ENCODE measurements around the gene MCTP1. TPM values are rescaled to one million over a fixed set of nuclear protein-coding genes. Genes with fewer than 3 reads are reported as not detected.

MCTP1 gene
- total and polyA plus RNA-seq, 2 experiments from 2014 or later, result 0.23 TPM; not detected in 1

GRCh38 chr5:94945656-94946055, 339.2 kb downstream of the MCTP1 start:
- in situ Hi-C loops (cut with MboI), result no loop called here
- Histone ChIP-seq H3K4me3 (no peak overlapping the region), H3K9me3 (ENCODE audit: low read depth) (no peaks in the 10 kb centered on the region), H3K36me3 (ENCODE audit: low read depth) (no peaks in the 10 kb centered on the region), H3K27me3 (replicated peaks; ENCODE audit: insufficient read depth) (no peaks in the 10 kb centered on the region), H3F3A (ENCODE audit: insufficient read depth) (no peaks in the 10 kb centered on the region), H3K9ac (no peak overlapping the region), H3K4me2 (ENCODE audit: unreplicated experiment) (no peak overlapping the region), H2AFZ (no peak overlapping the region), H4K20me1 (ENCODE audit: insufficient read depth) (no peaks in the 10 kb centered on the region), H3K9me2 (ENCODE audit: insufficient read depth) (no peaks in the 10 kb centered on the region), H3K4me1 (ENCODE audit: insufficient read depth) (no peaks in the 10 kb centered on the region), H3K27ac (no peak overlapping the region), H3K79me2 (ENCODE audit: insufficient read depth) (no peaks in the 10 kb centered on the region)
- DNase-seq, result no peak
- 28 to 29% methylated on average over 2 of the region's 2 CpGs for WGBS, 2 experiments (ENCODE audit: low coverage in 1 of 2, low lambda C conversion rate in 2 of 2, missing lambda C conversion rate in 2 of 2)
- no peak for TF ChIP-seq EZH2 (IDR thresholded peaks at IDR 0.05; ENCODE audit: insufficient read depth, poor library complexity, severe bottlenecking)
- no peak for TF ChIP-seq EZH2phosphoT487 (IDR thresholded peaks at IDR 0.05; ENCODE audit: insufficient read depth, low read depth)

- Histone ChIP-seq H3K4me1 (ENCODE audit: insufficient read depth) (no peaks in the 10 kb centered on the region), H3K36me3 (ENCODE audit: low read depth) (no peaks in the 10 kb centered on the region), H3K79me2 (ENCODE audit: insufficient read depth) (no peaks in the 10 kb centered on the region), H3K27ac (no peak overlapping the region), H3F3A (ENCODE audit: insufficient read depth) (no peaks in the 10 kb centered on the region), H2AFZ (no peak overlapping the region), H3K9ac (no peak overlapping the region), H4K20me1 (ENCODE audit: insufficient read depth) (no peaks in the 10 kb centered on the region), H3K4me3 (no peak overlapping the region), H3K4me2 (ENCODE audit: unreplicated experiment) (no peak overlapping the region), H3K9me3 (ENCODE audit: low read depth) (no peaks in the 10 kb centered on the region), H3K27me3 (replicated peaks; ENCODE audit: insufficient read depth) (no peaks in the 10 kb centered on the region), H3K9me2 (ENCODE audit: insufficient read depth) (no peaks in the 10 kb centered on the region)
- in situ Hi-C loops (cut with MboI), result no loop called here
- no peak for TF ChIP-seq EZH2 (IDR thresholded peaks at IDR 0.05; ENCODE audit: insufficient read depth, poor library complexity, severe bottlenecking)
- no peak for TF ChIP-seq EZH2phosphoT487 (IDR thresholded peaks at IDR 0.05; ENCODE audit: insufficient read depth, low read depth)
- DNase-seq, result no peak
Observed at GRCh38 chr5:94944160-94944559, 340.7 kb downstream of the MCTP1 start.

- Histone ChIP-seq H3K9me3 (ENCODE audit: low read depth) (no peaks in the 10 kb centered on the region), H3F3A (ENCODE audit: insufficient read depth) (no peaks in the 10 kb centered on the region), H4K20me1 (ENCODE audit: insufficient read depth) (no peaks in the 10 kb centered on the region), H3K4me3 (no peak overlapping the region), H3K9ac (no peak overlapping the region), H3K4me1 (ENCODE audit: insufficient read depth) (no peaks in the 10 kb centered on the region), H3K79me2 (ENCODE audit: insufficient read depth) (no peaks in the 10 kb centered on the region), H3K4me2 (ENCODE audit: unreplicated experiment) (no peak overlapping the region), H3K9me2 (ENCODE audit: insufficient read depth) (no peaks in the 10 kb centered on the region), H2AFZ (no peak overlapping the region), H3K27me3 (replicated peaks; ENCODE audit: insufficient read depth) (0 out of 2 replicates have a peak, but pooled peaks cover 6% of the 10 kb centered on the region), H3K36me3 (ENCODE audit: low read depth) (no peaks in the 10 kb centered on the region), H3K27ac (no peak overlapping the region)
- TF ChIP-seq EZH2 (IDR thresholded peaks at IDR 0.05; ENCODE audit: insufficient read depth, poor library complexity, severe bottlenecking) (no peak), EZH2phosphoT487 (IDR thresholded peaks at IDR 0.05; ENCODE audit: insufficient read depth, low read depth) (no peak)
- WGBS, 2 experiments (ENCODE audit: low coverage in 1 of 2, low lambda C conversion rate in 2 of 2, missing lambda C conversion rate in 2 of 2), result 0 to 14% methylated on average over 1 of the region's 1 CpG
- no peak for DNase-seq
- in situ Hi-C loops (cut with MboI), result no loop called here
Observed at GRCh38 chr5:94941122-94941755, 343.7 kb downstream of the MCTP1 start.

- H4K20me1 ChIP-seq (ENCODE audit: insufficient read depth), result no peaks in the 10 kb centered on the region
- 1 to 2% methylated on average over 2 of the region's 2 CpGs for WGBS, 2 experiments (ENCODE audit: low coverage in 1 of 2, low lambda C conversion rate in 2 of 2, missing lambda C conversion rate in 2 of 2)
- no peak overlapping the region for H3K4me2 ChIP-seq (ENCODE audit: unreplicated experiment)
- H3K4me1 ChIP-seq (ENCODE audit: insufficient read depth), result no peaks in the 10 kb centered on the region
- no peak overlapping the region for H3K9ac ChIP-seq
- peaks cover 14% of the 10 kb centered on the region for H3K27me3 ChIP-seq (replicated peaks; ENCODE audit: insufficient read depth)
- H3K9me3 ChIP-seq (ENCODE audit: low read depth), result no peaks in the 10 kb centered on the region
- H3K4me3 ChIP-seq, result no peak overlapping the region
- in situ Hi-C loops (cut with MboI), result no loop called here
- no peak for DNase-seq
- no peaks in the 10 kb centered on the region for H3K79me2 ChIP-seq (ENCODE audit: insufficient read depth)
- TF ChIP-seq EZH2 (IDR thresholded peaks at IDR 0.05; ENCODE audit: insufficient read depth, poor library complexity, severe bottlenecking), result no peak
- no peak for TF ChIP-seq EZH2phosphoT487 (IDR thresholded peaks at IDR 0.05; ENCODE audit: insufficient read depth, low read depth)
- no peak overlapping the region for H2AFZ ChIP-seq
- no peaks in the 10 kb centered on the region for H3K9me2 ChIP-seq (ENCODE audit: insufficient read depth)
- no peaks in the 10 kb centered on the region for H3K36me3 ChIP-seq (ENCODE audit: low read depth)
- H3F3A ChIP-seq (ENCODE audit: insufficient read depth), result no peaks in the 10 kb centered on the region
- H3K27ac ChIP-seq, result no peak overlapping the region
Observed at GRCh38 chr5:94932259-94932658, 352.6 kb downstream of the MCTP1 start.

- peak; percentile 2 for DNase-seq
- Histone ChIP-seq H3K36me3 (ENCODE audit: low read depth) (no peaks in the 10 kb centered on the region), H3K4me3 (no peak overlapping the region), H3F3A (ENCODE audit: insufficient read depth) (no peaks in the 10 kb centered on the region), H3K9me2 (ENCODE audit: insufficient read depth) (no peaks in the 10 kb centered on the region), H3K4me2 (ENCODE audit: unreplicated experiment) (no peak overlapping the region), H3K9me3 (ENCODE audit: low read depth) (no peaks in the 10 kb centered on the region), H2AFZ (no peak overlapping the region), H3K27ac (no peak overlapping the region), H3K9ac (no peak overlapping the region), H3K79me2 (ENCODE audit: insufficient read depth) (no peaks in the 10 kb centered on the region), H4K20me1 (ENCODE audit: insufficient read depth) (no peaks in the 10 kb centered on the region), H3K27me3 (replicated peaks; ENCODE audit: insufficient read depth) (peaks cover 8% of the 10 kb centered on the region; the same call in 1 of the 2 replicates), H3K4me1 (ENCODE audit: insufficient read depth) (no peaks in the 10 kb centered on the region)
- no peak for TF ChIP-seq EZH2phosphoT487 (IDR thresholded peaks at IDR 0.05; ENCODE audit: insufficient read depth, low read depth)
- no peak for TF ChIP-seq EZH2 (IDR thresholded peaks at IDR 0.05; ENCODE audit: insufficient read depth, poor library complexity, severe bottlenecking)
- 52 to 54% methylated on average over 6 of the region's 6 CpGs for WGBS, 2 experiments (ENCODE audit: low coverage in 1 of 2, low lambda C conversion rate in 2 of 2, missing lambda C conversion rate in 2 of 2)
- in situ Hi-C loops (cut with MboI), result no loop called here
Observed at GRCh38 chr5:94928891-94929290, 356.0 kb downstream of the MCTP1 start.

All from GM23248 (cell line).